Right renal cortex interstitium (tissue), 3 donors: ENCODE measurements around the gene OR1M1. TPM values are rescaled to one million over a fixed set of nuclear protein-coding genes. Genes with fewer than 3 reads are reported as not detected.
"Not testable (repeated sequence)": the region's sequence is repeated elsewhere in the genome, so short reads cannot be mapped to it uniquely, and the experiment has no call there.

Experiments used
- DNase-seq, 3 donors: peaks; one replicate each; pipeline ENCODE4 v3.0.0-alpha.2; 2013; ENCODE audit warnings: low read depth in 3 of 3, low spot score in 2 of 3
- polyA plus RNA-seq, 3 donors: library from polyadenylated mRNA; unstranded; fragments of 120-200 nt; gene quantifications; one replicate each; pipeline ENCODE4 v1.2.1, GENCODE V29; 2013; ENCODE audit not compliant: insufficient read length in 3 of 3

OR1M1 gene
- polyA plus RNA-seq = not detected

GRCh38 chr19:9086761-9087160, at the start of gene OR1M1:
TSS of gene OR1M1 (plus strand) at chr19:9087061. CDS start at chr19:9093245, 6,184 bp downstream.
- DNase-seq = no peak

- DNase-seq = no peak
Measured at GRCh38 chr19:9037400-9038062, 49.3 kb upstream of the OR1M1 start.

GRCh38 chr19:9039728-9040127, 47.1 kb upstream of the OR1M1 start:
- no peak for DNase-seq

DNA sequence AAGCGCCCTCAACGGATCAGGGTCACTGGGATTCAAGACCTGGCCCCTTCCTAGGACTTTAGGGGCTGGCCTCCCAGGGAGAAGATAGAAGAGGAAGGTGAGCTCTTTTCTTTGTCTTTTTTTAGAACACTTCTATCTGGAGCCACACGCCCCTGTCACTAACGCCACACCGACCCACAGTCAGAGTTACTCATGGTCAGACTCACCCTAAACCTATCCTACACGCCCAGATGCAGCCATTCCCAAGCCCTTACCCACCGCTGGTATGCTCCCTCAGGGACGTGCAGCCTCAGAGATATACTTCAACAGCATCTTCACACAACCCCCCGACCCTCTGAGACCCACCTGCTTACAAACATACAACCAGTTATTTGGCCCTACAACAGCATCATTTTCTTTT, 46.7 kb upstream of the OR1M1 start:
- no peak for DNase-seq

DNA sequence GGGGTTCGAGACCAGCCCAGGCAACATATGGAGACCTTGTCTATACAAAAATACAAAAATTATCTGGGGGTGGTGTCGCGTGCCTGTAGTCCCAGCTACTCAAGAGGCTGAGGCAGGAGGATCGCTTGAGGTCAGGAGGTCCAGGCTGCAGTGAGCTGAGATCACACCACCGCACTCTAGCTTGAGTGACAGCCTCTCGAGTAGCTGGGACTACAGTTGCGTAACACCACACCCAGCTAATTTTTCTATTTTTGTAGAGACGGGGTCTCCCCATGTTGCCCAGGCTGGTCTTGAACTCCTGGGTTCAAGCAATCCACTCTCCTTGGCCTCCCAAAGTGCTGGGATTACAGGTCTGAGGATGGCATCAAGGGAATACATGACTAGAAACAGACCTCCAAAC, 45.8 kb upstream of the OR1M1 start:
- DNase-seq = no peak

GRCh38 chr19:9043524-9043923, 43.3 kb upstream of the OR1M1 start:
- DNase-seq = no peak

GRCh38 chr19:9044449-9044848, 42.4 kb upstream of the OR1M1 start:
- DNase-seq = no peak

GRCh38 chr19:9046694-9047093, 40.2 kb upstream of the OR1M1 start:
- no peak for DNase-seq

- DNase-seq = no peak
Measured at GRCh38 chr19:9052894-9053293, 34.0 kb upstream of the OR1M1 start.

GRCh38 chr19:9053674-9054073, 33.2 kb upstream of the OR1M1 start:
- not testable (repeated sequence) for DNase-seq

- no peak for DNase-seq
Measured at GRCh38 chr19:9054207-9054606, 32.7 kb upstream of the OR1M1 start.

GRCh38 chr19:9054765-9055164, 32.1 kb upstream of the OR1M1 start:
- no peak for DNase-seq

- not testable (repeated sequence) for DNase-seq
Measured at GRCh38 chr19:9056131-9056530, 30.7 kb upstream of the OR1M1 start.

DNA sequence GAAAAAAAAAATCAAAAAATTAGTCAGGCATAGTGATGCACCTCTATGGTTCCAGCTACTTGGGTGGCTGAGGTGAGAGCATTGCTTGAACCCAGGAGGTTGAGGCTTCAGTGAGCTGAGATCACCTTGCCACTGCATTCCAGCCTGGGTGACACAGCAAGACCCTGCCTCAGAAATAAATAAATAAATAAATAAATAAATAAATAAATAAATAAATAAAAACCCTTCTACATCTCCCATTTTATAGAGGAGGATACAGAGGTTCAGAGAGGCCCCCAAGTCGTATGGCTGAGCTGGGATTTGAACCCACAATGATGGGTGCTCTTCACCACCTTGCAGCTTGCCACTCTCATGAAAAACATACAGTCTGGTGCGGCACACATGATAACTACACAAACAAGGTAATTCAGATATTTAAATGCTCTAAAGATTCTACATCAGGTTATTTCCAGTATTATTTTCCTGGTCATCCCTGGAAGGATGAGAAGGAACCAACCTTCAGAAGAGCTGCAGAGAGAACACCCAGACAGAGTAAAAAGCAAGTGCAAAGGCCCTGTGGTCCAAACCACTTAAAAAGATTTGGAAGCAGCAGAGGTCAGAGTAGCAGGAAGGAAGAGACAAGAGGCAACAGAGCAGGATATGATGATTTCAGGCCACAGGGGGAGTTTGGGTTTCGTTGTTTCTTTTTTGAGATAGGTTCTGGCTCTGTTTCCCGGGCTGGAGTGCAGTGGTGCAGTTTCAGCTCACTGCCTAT, 29.2 kb upstream of the OR1M1 start:
- no peak for DNase-seq

DNA sequence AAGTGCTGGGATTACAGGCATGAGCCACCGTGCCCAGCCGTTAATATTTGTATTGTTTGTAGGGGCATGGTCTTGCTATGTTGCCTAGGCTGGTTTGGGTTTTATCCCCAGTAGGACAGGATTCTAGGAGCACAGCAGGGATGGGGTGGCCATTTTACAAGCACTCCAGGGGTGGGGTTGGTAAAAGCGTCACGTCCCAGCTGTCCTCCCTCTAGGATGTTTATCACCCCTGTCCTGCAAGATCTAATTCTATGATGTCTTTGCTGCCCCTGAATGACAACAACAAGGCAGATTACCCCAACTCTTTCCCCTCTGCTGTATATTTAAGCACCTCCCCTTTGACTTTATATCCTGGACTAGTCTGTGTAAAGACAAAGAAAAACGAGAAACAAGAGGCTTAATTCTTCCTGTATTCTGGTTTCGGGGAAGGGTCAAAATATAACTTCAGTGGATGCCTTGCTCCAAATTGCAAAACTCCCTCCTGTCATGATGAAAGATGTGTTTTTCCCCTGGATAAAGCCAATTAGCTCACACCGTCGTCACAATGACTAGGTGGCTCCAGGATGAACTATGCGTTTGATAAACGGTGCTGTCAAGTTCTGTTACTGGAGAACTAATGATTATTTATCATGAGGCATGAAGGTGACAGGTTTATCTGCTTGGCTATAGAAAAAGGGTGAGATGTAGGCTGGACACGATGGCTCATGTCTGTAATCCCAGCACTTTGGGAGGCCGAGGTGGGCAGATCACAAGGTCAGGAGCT, 27.8 kb upstream of the OR1M1 start:
- DNase-seq = peak; percentile 56 to 80 (median 72)

DNA sequence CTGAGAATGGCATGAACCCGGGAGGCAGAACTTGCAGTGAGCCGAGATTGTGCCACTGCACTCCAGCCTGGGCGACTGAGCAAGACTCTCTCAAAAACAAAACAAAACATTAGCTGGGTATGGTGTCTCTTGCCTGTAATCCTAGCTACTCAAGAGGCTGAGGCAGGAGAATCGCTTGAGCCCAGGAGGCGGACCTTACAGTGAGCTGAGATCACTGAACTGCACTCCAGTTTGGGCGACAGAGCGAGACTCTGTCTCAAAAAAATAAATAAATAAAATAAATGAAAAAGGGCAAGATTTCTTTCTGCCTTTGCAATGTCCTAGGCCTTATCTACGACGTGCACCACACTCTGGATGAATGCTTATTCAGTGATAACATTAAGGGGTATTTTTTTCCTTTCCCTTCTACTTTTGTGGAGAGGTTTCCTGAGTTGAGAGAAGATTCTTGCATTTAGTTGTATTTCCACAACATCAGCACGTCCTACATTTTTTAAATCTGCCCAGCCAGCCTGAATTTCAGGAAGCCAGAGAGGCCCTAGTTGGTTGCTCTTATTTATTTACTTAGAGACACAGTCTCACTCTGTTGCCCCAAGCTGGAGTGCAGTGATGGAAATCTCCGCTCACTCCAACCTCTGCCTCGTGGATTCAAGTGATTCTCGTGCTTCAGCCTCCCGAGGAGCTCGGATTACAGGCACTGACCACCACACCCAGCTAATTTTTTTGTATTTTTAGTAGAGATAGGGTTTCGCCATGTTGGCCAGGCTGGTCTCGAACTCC, 26.1 kb upstream of the OR1M1 start:
- no peak for DNase-seq

DNA sequence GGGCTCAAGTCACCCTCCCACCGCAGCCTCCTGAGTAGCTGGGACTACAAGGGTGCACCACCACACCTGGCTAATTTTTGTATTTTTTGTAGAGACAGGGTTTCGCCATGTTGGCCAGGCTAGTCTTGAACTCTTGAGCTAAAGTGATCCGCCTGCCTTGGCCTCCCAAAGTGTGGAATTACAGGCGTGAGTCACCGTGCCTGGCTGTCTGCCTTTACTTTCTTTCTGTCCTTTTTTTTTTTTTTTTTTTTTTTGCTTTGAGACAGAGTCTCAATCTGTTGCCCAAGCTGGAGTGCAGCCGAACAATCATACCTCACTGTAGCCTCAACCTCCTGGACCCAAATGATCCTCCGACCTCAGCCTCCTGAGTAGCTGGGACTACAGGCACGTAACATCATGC, 25.0 kb upstream of the OR1M1 start:
- no peak for DNase-seq

GRCh38 chr19:9065457-9066014, 21.3 kb upstream of the OR1M1 start:
- no peak for DNase-seq

- no peak for DNase-seq
Measured at GRCh38 chr19:9070066-9070465, 16.8 kb upstream of the OR1M1 start.

DNA sequence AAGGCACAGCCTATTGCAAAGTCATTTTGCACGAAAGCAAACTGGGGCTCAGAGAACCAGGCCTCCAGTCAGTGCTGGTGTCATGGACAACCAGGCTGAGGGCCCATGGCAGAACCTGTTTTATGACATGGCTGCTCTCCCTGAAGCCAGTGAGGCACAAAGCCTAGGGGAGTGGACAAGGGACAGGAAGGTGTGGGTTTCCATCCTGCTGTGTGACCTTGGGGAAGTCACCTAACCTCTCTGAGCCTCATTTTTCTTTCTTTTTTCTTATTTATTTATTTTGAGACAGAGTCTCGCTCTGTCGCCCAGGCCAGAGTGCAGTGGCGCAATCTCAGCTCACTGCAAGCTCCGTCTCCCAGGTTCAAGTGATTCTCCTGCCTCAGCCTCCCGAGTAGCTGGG, 15.1 kb upstream of the OR1M1 start:
- not testable (repeated sequence) for DNase-seq
